Measurements from ENCODE around the gene PREX1. TPM values are rescaled to one million over a fixed set of nuclear protein-coding genes. Genes with fewer than 3 reads are reported as not detected.

Gene PREX1
- polyA plus RNA-seq, 3 donors: 3.3 to 22.8 (median 21.5) TPM

DNA sequence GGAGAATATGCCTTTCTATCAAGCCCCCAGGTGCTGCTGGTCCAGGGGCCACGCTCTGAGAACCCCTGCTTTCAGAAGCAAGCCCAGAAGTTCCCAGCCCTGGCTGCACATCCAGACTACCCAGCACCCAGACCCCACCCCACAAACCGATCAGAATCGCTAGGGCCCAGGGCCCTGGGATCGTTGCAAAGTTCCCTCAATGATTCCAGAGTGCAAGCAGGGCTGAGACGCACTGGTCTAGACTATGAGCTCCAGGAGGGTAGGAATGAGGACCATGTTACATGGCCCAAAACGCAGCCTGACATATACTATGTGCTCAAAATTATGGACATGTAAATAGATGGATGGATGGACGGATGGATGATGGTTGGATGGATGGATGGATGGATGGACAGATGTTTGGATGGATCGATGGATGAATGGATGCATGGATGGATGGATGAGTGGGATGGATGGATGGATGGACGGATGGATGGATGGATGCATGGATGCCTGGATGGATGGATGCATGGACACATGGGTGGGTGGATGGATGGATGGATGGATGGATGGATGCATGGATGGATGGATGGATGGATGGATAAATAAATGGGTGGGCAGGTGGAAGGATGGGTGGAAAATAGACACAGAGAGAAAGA, 194.1 kb downstream of the PREX1 start:
- WGBS, 3 donors: 73 to 91% (median 91%) methylated on average over 9 of the region's 9 CpGs
- no peak overlapping the region for H3K27ac ChIP-seq (ENCODE audit: low read depth, low read length)

GRCh38 chr20:48632825-48633619, 194.8 kb downstream of the PREX1 start:
- 82 to 85% (median 84%) methylated on average over 12 of the region's 12 CpGs for WGBS, 3 donors
- H3K27ac ChIP-seq (ENCODE audit: low read depth, low read length): no peak overlapping the region

- 80 to 85% (median 84%) methylated on average over 29 of the region's 29 CpGs for WGBS, 3 donors
- no peak overlapping the region for H3K27ac ChIP-seq (ENCODE audit: low read depth, low read length)
These were observed 195.6 kb downstream of the PREX1 start for GRCh38 chr20:48632017-48632824.

- 84 to 91% (median 89%) methylated on average over 16 of the region's 16 CpGs for WGBS, 3 donors
- H3K27ac ChIP-seq (ENCODE audit: low read depth, low read length): no peak overlapping the region
These were observed 196.4 kb downstream of the PREX1 start for GRCh38 chr20:48631114-48632016.

DNA sequence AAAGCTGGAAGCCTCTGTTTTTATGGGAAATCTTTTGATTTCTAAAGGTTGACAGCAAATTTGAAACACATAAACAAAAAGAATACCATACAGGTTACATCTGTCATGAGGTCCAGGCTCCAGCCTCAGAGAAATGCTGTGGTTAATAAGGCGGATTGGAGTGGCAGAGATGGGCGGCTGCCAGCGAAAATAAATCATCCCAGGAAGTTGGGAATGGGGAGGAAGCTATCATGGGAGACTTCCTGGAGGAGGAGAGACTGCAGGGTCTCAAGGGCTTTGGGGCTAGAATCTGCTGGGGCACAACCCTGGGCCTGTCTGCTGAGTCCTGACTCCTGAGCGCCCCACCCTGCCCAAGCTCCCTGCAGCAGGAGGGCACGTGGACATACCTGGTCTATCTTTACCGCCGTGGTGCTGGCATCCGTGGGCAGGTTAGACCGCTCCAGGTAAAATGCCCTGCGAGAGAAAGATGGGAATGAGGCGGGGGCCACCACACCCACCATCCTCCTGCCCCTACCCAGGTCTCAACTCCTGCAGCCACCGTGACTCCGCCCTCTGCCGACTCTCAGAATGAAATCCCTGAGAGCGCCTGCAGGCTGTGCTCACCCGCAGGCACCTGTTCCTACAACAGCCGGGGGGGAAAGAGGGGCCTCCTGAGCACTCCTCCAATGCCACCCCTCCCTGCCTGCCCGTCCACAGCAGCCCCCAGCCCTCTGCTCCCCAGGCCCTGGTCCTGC, 197.3 kb downstream of the PREX1 start:
- WGBS, 3 donors: 86 to 91% (median 91%) methylated on average over 18 of the region's 18 CpGs
- H3K27ac ChIP-seq (ENCODE audit: low read depth, low read length): no peak overlapping the region

GRCh38 chr20:48629960-48630315, 197.9 kb downstream of the PREX1 start:
- WGBS, 3 donors: 77 to 96% (median 91%) methylated on average over 9 of the region's 9 CpGs
- H3K27ac ChIP-seq (ENCODE audit: low read depth, low read length): no peak overlapping the region

DNA sequence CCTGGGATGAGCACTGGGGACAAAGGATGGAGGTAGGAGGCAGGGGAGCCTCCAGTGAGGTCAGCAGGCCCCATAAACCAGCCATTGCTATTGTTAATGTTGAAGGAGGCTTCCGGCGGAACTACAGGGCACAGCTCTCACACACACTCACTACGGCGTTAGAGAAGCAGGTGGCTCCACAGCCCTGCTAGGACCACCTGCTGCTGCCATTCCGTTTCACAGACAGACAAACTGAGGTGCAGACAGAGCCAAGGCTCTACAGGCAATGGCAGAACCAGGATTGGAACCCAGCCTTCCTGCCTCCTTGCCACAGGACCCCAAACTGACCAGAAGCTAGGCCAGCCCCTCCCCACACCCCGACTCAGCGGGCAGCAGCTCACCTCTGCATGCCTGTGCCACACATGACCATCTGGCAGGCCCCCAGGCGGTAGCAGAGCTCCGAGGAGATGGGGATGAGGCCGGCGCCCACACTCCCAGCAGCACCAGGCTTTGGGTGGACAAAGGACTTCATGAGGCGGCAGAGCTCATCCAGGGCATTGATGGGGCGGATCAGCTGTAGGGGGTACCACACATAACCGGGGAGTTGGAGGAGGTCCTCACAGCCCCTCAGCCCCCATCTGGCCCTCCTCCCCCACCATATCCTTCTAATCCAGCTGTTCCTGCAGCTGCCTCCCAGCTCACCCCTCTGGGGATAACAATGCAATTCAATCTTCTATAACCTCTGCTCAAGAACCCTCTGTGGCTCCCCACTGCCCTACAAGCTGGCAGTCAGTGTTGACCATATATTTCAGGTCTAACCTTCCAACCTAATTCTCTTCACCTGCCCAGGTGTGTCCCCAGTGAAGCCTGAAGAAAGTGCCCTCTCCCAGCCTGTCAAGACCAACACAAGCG, 198.5 kb downstream of the PREX1 start:
- WGBS, 3 donors: 87 to 89% (median 88%) methylated on average over 15 of the region's 15 CpGs
- no peak overlapping the region for H3K27ac ChIP-seq (ENCODE audit: low read depth, low read length)

DNA sequence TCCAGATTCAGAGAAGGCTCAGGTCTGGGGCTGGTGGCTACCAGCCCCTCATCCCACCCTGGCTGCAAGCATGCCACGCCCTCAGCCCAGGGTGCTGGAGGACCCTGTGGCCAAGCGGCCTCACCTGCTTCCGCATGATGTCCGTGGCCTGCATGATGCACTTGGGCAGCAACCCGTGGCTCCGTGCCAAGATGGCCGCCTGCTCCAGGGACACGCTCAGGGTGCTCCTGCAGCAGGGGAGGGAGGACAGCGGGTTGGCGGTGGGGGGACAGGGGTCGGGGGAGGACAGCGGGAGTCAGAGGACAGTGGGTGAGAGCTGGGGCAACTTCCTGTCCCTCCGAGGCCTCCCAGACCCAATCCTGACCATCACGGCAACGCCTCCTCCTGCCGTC, 200.1 kb downstream of the PREX1 start:
- H3K27ac ChIP-seq (ENCODE audit: low read depth, low read length): no peak overlapping the region
- WGBS, 3 donors: 78 to 81% (median 78%) methylated on average over 16 of the region's 16 CpGs

DNA sequence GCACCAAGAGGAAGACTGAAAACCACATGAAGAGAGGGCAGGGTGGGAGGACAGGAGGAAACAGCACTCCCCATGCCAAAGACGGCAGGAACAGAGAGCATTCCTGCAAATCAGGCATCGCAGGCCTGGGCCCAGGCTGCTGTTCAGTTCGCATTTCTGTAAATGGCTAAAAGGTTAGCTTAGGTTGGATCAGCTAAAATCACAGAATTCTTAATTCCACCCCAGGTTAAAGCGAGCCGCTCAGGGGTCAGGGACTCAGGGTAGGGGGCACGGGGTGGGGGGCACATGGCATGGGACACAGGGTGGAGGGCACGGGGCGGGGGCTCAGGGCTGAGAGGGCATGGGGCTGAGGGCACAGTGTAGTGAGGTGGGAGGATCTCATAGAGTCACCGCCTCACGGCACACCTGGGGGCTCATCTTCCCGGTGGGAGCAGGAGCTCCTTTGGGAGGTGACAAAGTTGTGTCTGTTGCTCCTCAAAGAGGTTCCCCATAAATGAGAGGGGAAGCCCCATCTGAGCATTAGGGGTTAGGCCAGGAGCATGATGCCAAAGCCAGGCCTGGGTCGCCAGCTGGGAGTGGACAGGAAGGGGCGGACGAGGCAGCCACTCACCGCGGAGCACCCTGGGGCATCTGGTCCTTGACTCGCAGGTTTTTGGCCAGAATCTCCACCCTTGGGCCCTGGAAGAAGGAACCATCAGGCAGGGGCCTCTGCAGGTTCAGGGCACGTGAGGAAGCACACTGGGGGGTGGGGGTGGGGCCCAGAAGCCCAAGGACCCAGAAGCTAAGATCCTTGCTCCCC, 200.7 kb downstream of the PREX1 start:
- 70 to 90% (median 75%) methylated on average over 18 of the region's 18 CpGs for WGBS, 3 donors
- H3K27ac ChIP-seq (ENCODE audit: low read depth, low read length): no peak overlapping the region

DNA sequence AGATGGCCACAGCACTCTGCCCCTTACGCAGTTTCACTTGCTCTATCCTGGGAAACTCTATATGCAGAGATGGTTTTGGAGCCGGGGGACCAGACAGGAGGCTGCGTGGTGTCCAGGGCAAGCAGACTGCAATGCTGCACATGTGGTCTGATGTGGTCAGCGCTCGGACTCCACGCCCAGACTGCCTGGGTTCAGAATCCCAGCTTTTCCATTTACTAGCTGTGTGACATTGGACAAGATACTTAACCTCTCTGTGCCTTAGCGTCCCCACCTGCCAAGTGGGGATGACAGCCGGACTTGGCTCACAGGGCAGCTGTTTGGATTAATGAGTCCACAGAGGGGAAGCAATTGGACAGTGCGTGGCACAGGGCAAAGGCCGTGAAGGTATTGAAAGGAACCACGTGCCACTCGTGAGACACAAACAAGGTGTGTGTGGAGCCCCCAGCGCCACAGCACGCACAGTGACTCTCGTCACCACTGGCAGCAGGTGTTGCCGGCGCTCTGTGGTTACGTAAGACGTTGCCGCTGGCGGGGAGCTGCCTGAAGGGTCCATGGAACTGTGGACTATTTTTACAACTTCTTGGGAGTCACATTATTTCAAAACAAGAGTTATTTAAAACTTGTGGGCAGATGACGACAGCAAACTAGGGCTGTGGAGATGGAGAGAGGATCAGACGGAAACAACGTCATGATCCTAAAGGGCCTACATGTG, 201.4 kb downstream of the PREX1 start:
- 63 to 76% (median 73%) methylated on average over 24 of the region's 24 CpGs for WGBS, 3 donors
- H3K27ac ChIP-seq (ENCODE audit: low read depth, low read length): no peak overlapping the region

- 91 to 95% (median 93%) methylated on average over 29 of the region's 29 CpGs for WGBS, 3 donors
- no peak overlapping the region for H3K27ac ChIP-seq (ENCODE audit: low read depth, low read length)
These were observed 202.5 kb downstream of the PREX1 start for GRCh38 chr20:48625136-48625900.

GRCh38 chr20:48624315-48625020, 203.3 kb downstream of the PREX1 start:
- 79 to 80% (median 80%) methylated on average over 22 to 23 of the region's 23 CpGs for WGBS, 3 donors

GRCh38 chr20:48623906-48624265, 203.9 kb downstream of the PREX1 start:
- 90 to 96% (median 95%) methylated on average over 15 of the region's 15 CpGs for WGBS, 3 donors
- no peak overlapping the region for H3K27ac ChIP-seq (ENCODE audit: low read depth, low read length)

More at GRCh38 chr20:48624315-48625020, 203.3 kb downstream of the PREX1 start:
- H3K27ac ChIP-seq (ENCODE audit: low read depth, low read length): no peak overlapping the region

DNA sequence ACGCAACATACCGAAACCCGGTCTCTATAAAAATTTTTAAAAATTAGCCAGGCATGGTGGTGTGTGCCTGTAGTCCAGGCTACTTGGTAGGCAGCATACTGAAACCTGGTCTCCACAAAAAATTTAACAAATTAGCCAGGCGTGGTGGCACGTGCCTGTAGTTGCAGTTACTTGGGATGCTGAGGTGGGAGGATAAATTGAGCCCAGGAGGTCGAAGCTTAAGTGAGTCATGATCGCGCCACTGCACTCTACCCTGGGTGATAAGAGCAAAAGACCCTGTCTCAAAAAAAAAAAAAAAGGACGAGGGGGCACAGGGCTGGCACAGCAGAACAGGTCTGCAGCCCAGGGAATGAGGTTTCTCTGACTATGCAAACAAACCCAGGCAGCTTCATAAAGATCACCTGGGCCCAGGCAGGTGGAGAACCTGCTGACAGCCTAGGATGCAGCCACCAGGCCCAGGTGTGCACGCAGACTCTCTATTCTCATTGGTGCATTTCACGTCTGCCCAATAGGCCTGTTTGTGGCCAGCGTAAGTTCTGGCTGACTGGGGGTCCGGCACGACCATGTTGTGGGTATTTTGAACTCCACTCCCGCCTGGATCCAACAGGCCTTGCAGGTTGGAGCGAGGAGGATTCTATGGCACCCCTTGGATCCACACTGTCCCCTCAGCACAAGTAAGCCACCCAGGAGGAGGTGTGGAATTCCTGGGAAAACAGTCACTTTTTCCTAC, 204.5 kb downstream of the PREX1 start:
- 94 to 95% (median 94%) methylated on average over 15 to 16 of the region's 16 CpGs for WGBS, 3 donors
- H3K27ac ChIP-seq (ENCODE audit: low read depth, low read length): no peak overlapping the region
